ENCODE results near the gene KIFAP3.

Gene KIFAP3

GRCh38 chr1:169933984-169934725, 140.3 kb downstream of the KIFAP3 start:
- no peak for DNase-seq
- Histone ChIP-seq H3K27ac (no peak overlapping the region), H3K4me3 (no peak overlapping the region), H3K27me3 (no peaks in the 10 kb centered on the region), H3K4me1 (peaks cover 0 to 34% (median 7%) of the 10 kb centered on the region in 4 donors), H3K9me3 (no peaks in the 10 kb centered on the region), H3K36me3 (no peaks in the 10 kb centered on the region)
- intact Hi-C loops (cut with DNase I; ENCODE audit: low total_unique reads): no loop called here
- TF ChIP-seq CTCF (IDR thresholded peaks at IDR 0.05): no peak

- intact Hi-C loops (cut with DNase I; ENCODE audit: low total_unique reads): no loop called here
- no peaks in the 10 kb centered on the region for H3K9me3 ChIP-seq
- no peaks in the 10 kb centered on the region for H3K27me3 ChIP-seq
- peaks cover 0 to 34% (median 7%) of the 10 kb centered on the region in 4 donors for H3K4me1 ChIP-seq
- DNase-seq: no peak
- H3K27ac ChIP-seq: peak overlapping the region; percentile 16 to 40
- no peak for TF ChIP-seq CTCF (IDR thresholded peaks at IDR 0.05)
- no peak overlapping the region for H3K4me3 ChIP-seq
- H3K36me3 ChIP-seq: no peaks in the 10 kb centered on the region
These were observed 142.7 kb downstream of the KIFAP3 start for GRCh38 chr1:169931795-169932231.

- DNase-seq: no peak
- Histone ChIP-seq H3K27me3 (no peaks in the 10 kb centered on the region), H3K4me1 (peaks cover 0 to 23% (median 4%) of the 10 kb centered on the region in 4 donors), H3K9me3 (no peaks in the 10 kb centered on the region), H3K27ac (no peak overlapping the region), H3K36me3 (no peaks in the 10 kb centered on the region), H3K4me3 (no peak overlapping the region)
- no peak for TF ChIP-seq CTCF (IDR thresholded peaks at IDR 0.05)
- intact Hi-C loops (cut with DNase I; ENCODE audit: low total_unique reads): no loop called here
These were observed 145.3 kb downstream of the KIFAP3 start for GRCh38 chr1:169929210-169929526.

- no peak for DNase-seq
- no peaks in the 10 kb centered on the region for H3K27me3 ChIP-seq
These were observed 145.9 kb downstream of the KIFAP3 start for GRCh38 chr1:169928438-169929209.

More at GRCh38 chr1:169928438-169929209, 145.9 kb downstream of the KIFAP3 start:
- Histone ChIP-seq H3K4me1 (peaks cover 0 to 18% (median 4%) of the 10 kb centered on the region in 4 donors), H3K27ac (no peak overlapping the region), H3K36me3 (no peaks in the 10 kb centered on the region), H3K4me3 (no peak overlapping the region), H3K9me3 (no peaks in the 10 kb centered on the region)
- intact Hi-C loops (cut with DNase I; ENCODE audit: low total_unique reads): no loop called here
- peak; percentile 63 to 72 for TF ChIP-seq CTCF (IDR thresholded peaks at IDR 0.05)

Data from tibial artery (tissue), 4 donors.